Calu3 (cell line): Measurements from ENCODE around the gene LAX1. TPM values are rescaled to one million over a fixed set of nuclear protein-coding genes. Genes with fewer than 3 reads are reported as not detected.

ENCODE experiments used
- BruUV-seq: library from RNA; stranded (reverse); fragments of 400-500 nt; replicated peaks from 2 replicates; lab custom pipeline; 2021; lab: Mats Ljungman, UMichigan
- CTCF ChIA-PET: fragments of 300-600 bp; sonication (Branson Sonifier 250); formaldehyde crosslinking; loops from one replicate; lab custom pipeline; 2022; ENCODE audit warnings: antibody characterized with exemption; lab: Charles Lee
- DNase-seq: peaks from one replicate; pipeline ENCODE4 v3.0.0; 2022
- H3K27ac Mint-ChIP-seq: one replicate; pipeline ENCODE4 v1.8.0; 2022; ENCODE audit warnings: mixed read lengths; ENCODE audit not compliant: unreplicated experiment
- H3K27me3 Mint-ChIP-seq: one replicate; pipeline ENCODE4 v1.8.0; 2022; ENCODE audit warnings: mixed read lengths; ENCODE audit not compliant: unreplicated experiment
- H3K36me3 Mint-ChIP-seq: one replicate; pipeline ENCODE4 v1.8.0; 2022; ENCODE audit warnings: mild to moderate bottlenecking, moderate library complexity, mixed read lengths; ENCODE audit not compliant: insufficient read depth, unreplicated experiment
- H3K4me1 Mint-ChIP-seq: one replicate; pipeline ENCODE4 v1.8.0; 2022; ENCODE audit warnings: mild to moderate bottlenecking, low read depth, mixed read lengths; ENCODE audit not compliant: unreplicated experiment
- H3K4me3 Mint-ChIP-seq: one replicate; pipeline ENCODE4 v1.8.0; 2022; ENCODE audit warnings: mild to moderate bottlenecking, low read depth, moderate library complexity, mixed read lengths; ENCODE audit not compliant: unreplicated experiment
- H3K9me3 Mint-ChIP-seq: one replicate; pipeline ENCODE4 v1.8.0; 2022; ENCODE audit warnings: low read depth, mixed read lengths; ENCODE audit not compliant: unreplicated experiment
- CTCF ChIP-seq: fragments of 200-600 bp; IDR thresholded peaks from one replicate; pipeline ENCODE4 v1.8.0; 2022; ENCODE audit warnings: antibody characterized with exemption; ENCODE audit not compliant: unreplicated experiment
- intact Hi-C: fragments of 100-400 bp; cut with micrococcal nuclease; formaldehyde crosslinking; loops from one replicate; pipeline ENCODE4 v1.10.0; 2022; ENCODE audit not compliant: unreplicated experiment
- total RNA-seq: library from RNA; stranded (reverse); gene quantifications from 2 replicates; pipeline ENCODE4 v1.2.3, GENCODE V29; 2022

LAX1 gene
- total RNA-seq, 1 experiment from 2014 or later, result not detected

DNA sequence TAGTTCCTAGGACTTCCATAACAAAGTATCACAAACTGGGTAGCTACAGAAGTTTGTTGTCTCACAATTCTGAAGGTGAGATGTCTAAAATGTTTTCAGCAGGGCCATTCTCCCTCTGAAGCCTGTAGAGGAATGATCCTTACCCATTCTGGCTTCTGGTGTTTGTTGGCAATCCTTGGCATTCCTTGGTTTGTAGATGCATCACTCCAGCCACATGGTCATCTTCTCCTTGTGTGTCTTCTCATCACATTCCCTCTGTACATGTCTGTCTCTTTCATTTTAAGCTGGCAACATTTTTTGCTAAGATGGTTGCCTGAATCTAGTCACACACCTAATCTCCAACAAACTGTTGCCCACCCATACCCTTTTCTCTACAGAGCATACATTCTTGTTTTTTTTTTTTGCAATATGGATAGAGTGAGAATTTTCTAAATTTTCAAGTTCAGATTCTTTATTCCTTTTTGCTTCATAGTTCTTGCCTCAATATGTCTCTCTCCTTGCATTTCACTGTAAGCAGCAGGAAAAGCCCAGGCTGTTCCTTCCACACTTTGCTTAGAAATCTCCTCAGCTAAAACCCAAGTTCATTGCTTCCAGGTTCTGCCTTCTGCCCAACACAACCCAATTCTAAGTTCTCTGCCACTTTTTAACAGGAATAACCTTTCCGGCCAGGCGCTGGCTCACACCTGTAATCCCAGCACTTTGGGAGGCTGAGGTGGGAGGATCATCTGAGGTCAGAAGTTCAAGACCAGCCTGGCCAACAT is 48.8 kb downstream of the LAX1 start:
- Mint-ChIP-seq H3K27me3 (no peaks in the 10 kb centered on the region), H3K36me3 (peaks cover 81% of the 10 kb centered on the region), H3K9me3 (no peaks in the 10 kb centered on the region), H3K4me1 (no peaks in the 10 kb centered on the region), H3K27ac (no peak overlapping the region), H3K4me3 (no peak overlapping the region)
- DNase-seq, result no peak
- BruUV-seq, result no TSS peak
- CTCF ChIA-PET, result no interaction called here
- intact Hi-C loops, result no loop called here
- TF ChIP-seq CTCF, result no peak

- DNase-seq, result no peak
- BruUV-seq, result no TSS peak
- H3K4me1 Mint-ChIP-seq, result no peaks in the 10 kb centered on the region
- no peaks in the 10 kb centered on the region for H3K9me3 Mint-ChIP-seq
- no peaks in the 10 kb centered on the region for H3K27me3 Mint-ChIP-seq
- TF ChIP-seq CTCF, result no peak
- CTCF ChIA-PET, result no interaction called here
- no peak overlapping the region for H3K4me3 Mint-ChIP-seq
- no peak overlapping the region for H3K27ac Mint-ChIP-seq
- intact Hi-C loops, result no loop called here
- H3K36me3 Mint-ChIP-seq, result peaks cover 86% of the 10 kb centered on the region
Measured at GRCh38 chr1:203818399-203818798, 53.4 kb downstream of the LAX1 start.

DNA sequence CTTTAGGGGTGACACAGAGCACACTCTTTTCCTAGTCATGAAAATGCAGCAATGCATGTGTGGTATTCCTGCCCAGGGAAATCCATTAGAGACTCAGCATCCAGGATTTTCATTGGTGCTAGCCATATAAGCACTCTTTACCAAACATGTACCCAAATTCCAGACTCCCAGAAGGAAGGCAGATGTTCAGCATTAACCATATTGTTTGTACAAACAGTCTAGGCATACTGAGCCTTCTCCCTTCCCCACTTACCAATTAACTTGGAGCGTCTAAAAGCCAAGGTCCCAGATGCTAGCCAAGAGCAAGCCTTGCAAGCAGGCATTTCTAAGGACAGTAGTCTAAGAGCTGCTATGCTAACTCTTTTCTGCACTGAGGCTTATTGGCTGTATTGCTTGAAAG is 58.3 kb downstream of the LAX1 start:
- no peaks in the 10 kb centered on the region for H3K4me1 Mint-ChIP-seq
- peaks cover 84% of the 10 kb centered on the region for H3K36me3 Mint-ChIP-seq
- H3K4me3 Mint-ChIP-seq, result no peak overlapping the region
- no peaks in the 10 kb centered on the region for H3K27me3 Mint-ChIP-seq
- intact Hi-C loops, result no loop called here
- DNase-seq, result no peak
- no peaks in the 10 kb centered on the region for H3K9me3 Mint-ChIP-seq
- no TSS peak for BruUV-seq
- CTCF ChIA-PET, result interaction anchor here (1.1 kb wide), 1 partner anchor 18 kb away, joined by 3 read pairs; no protein-coding TSS in a partner anchor
- TF ChIP-seq CTCF, result no peak
- H3K27ac Mint-ChIP-seq, result no peak overlapping the region

Other genes starting within 250 kb of the LAX1 start
- gene ATP2B4, start 138.4 kb upstream of the LAX1 start, total RNA-seq, result 1.9 and 3.9 TPM in 2 replicates
- gene ZBED6, start 30.4 kb downstream of the LAX1 start, total RNA-seq, result 32.8 and 35.6 TPM in 2 replicates
- gene ZC3H11A, start 30.4 kb downstream of the LAX1 start, total RNA-seq, result 103 and 113 TPM in 2 replicates
- gene SNRPE, start 96.4 kb downstream of the LAX1 start, total RNA-seq, result 195 and 224 TPM in 2 replicates